ENCODE results near the gene CDKN2AIPNL. TPM values are rescaled to one million over a fixed set of nuclear protein-coding genes. Genes with fewer than 3 reads are reported as not detected.
A peak's percentile ranks its signal among the peaks of the same experiment; 100 is the strongest.

CDKN2AIPNL gene
- total and polyA plus RNA-seq, 2 of the 13 experiments (the other 11 are each of a cell fraction or from before 2014, with no cell fraction given), result 17.4 to 46.5 TPM

DNA sequence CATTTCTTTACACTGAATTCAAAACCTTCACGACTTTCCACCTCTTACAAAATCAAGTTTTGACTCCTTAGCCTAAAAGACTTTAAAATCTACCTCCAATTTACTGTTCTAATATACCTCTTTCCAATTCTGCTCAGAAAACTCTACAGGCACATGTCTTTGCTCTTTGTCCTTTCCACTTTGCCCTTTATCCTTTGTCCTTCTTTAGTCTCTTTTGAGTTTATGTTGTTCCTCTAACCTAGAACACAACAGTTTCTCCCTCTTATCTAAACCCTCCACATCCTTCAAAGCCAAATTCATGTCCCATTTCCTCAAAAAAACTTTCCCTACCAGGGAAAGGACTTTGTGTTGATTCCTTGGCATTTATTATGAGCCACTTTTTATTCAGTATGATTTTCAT, 46.1 kb downstream of the CDKN2AIPNL start:
- DNase-seq (ENCODE audit: low spot score), result no peak
- CTCF ChIA-PET (ENCODE audit: low intra/inter-chr PET ratio, low total read pairs), result no interaction called here
- Histone ChIP-seq H3K27me3 (ENCODE audit: control insufficient read depth in 1 of 2, insufficient read depth in 2 of 2, low read length in 2 of 2) (no peaks in the 10 kb centered on the region; a peak in 1 of 5 replicates), H4K20me1 (ENCODE audit: insufficient read depth, low read length) (no peaks in the 10 kb centered on the region), H3K4me3 (replicated peaks in 1 of 3; ENCODE audit: insufficient read depth in 1 of 3, low read depth in 2 of 3, low read length in 3 of 3) (no peak overlapping the region), H3K4me1 (ENCODE audit: insufficient read depth, low read length) (peaks cover 34% of the 10 kb centered on the region), H3K9me3 (ENCODE audit: low read length) (no peaks in the 10 kb centered on the region), H3K9ac (ENCODE audit: insufficient read depth, low read depth, low read length) (no peak overlapping the region), H3K27ac (ENCODE audit: extremely low read length, insufficient read depth, low read length) (no peak overlapping the region), H2AFZ (ENCODE audit: low read length) (no peak overlapping the region), H3K36me3 (replicated peaks in 1 of 2; ENCODE audit: control insufficient read depth in 1 of 2, insufficient read depth in 2 of 2, low read length in 2 of 2) (no peaks in the 10 kb centered on the region), H3K79me2 (ENCODE audit: insufficient read depth, low read length) (peaks cover 12% of the 10 kb centered on the region), H3K4me2 (ENCODE audit: low read depth, low read length) (peak overlapping the region; percentile 72; the same call in 1 of the 2 replicates)
- ATAC-seq, result no peak
- no TSS peak for BruUV-seq (replicated peaks)
- POLR2A ChIA-PET, result no interaction called here
- no peak for FAIRE-seq
- 87% methylated on average over 1 of the region's 1 CpG for WGBS (ENCODE audit: low lambda C conversion rate)
- in situ Hi-C loops (cut with HindIII; ENCODE audit: extremely low pct_ligation_motif_present, low pct_unique_long_range_greater_than_20kb), result no loop called here
- intact Hi-C loops (cut with micrococcal nuclease; ENCODE audit: unreplicated experiment), result no loop called here
- TF ChIP-seq SP140L (CRISPR knock-in tag; IDR thresholded peaks at IDR 0.05; ENCODE audit: borderline replicate concordance) (no peak), ZNF335 (CRISPR knock-in tag; IDR thresholded peaks at IDR 0.05) (no peak)

DNA sequence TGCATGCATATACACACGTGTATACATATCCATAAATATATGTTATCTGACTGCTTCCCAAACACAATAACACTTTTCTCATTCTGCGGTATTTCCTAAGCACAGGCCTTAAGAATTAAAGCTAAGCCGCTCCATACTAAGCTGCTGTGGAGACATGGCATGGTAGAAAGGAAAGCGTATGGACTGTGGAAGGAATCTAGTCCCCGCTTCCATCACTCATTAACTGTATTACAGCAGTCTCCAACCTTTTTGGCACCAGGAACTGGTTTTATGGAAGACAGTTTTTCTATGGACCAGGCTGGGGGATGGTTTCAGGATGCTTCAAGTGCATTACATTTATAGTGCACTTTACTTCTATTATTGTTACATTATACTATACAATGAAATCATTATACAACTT, 56.0 kb downstream of the CDKN2AIPNL start:
- Histone ChIP-seq H2AFZ (ENCODE audit: low read length) (no peak overlapping the region), H3K36me3 (replicated peaks in 1 of 2; ENCODE audit: control insufficient read depth in 1 of 2, insufficient read depth in 2 of 2, low read length in 2 of 2) (no peaks in the 10 kb centered on the region), H4K20me1 (ENCODE audit: insufficient read depth, low read length) (no peaks in the 10 kb centered on the region), H3K4me3 (replicated peaks in 1 of 3; ENCODE audit: insufficient read depth in 1 of 3, low read depth in 2 of 3, low read length in 3 of 3) (no peak overlapping the region), H3K9me3 (ENCODE audit: low read length) (no peaks in the 10 kb centered on the region), H3K9ac (ENCODE audit: insufficient read depth, low read depth, low read length) (no peak overlapping the region), H3K4me1 (ENCODE audit: insufficient read depth, low read length) (no peaks in the 10 kb centered on the region), H3K27ac (ENCODE audit: extremely low read length, insufficient read depth, low read length) (no peak overlapping the region), H3K27me3 (ENCODE audit: control insufficient read depth in 1 of 2, insufficient read depth in 2 of 2, low read length in 2 of 2) (no peaks in the 10 kb centered on the region), H3K4me2 (ENCODE audit: low read depth, low read length) (no peak overlapping the region), H3K79me2 (ENCODE audit: insufficient read depth, low read length) (no peaks in the 10 kb centered on the region)
- ChIA-PET POLR2A (no interaction called here), CTCF (ENCODE audit: low intra/inter-chr PET ratio, low total read pairs) (no interaction called here)
- intact Hi-C loops (cut with micrococcal nuclease; ENCODE audit: unreplicated experiment), result no loop called here
- no TSS peak for BruUV-seq (replicated peaks)
- DNase-seq (ENCODE audit: low spot score), result no peak
- in situ Hi-C loops (cut with HindIII; ENCODE audit: extremely low pct_ligation_motif_present, low pct_unique_long_range_greater_than_20kb), result no loop called here
- WGBS (ENCODE audit: low lambda C conversion rate), result 95% methylated on average over 5 of the region's 5 CpGs
- no peak for ATAC-seq
- no peak for FAIRE-seq
- TF ChIP-seq MYNN (CRISPR knock-in tag; IDR thresholded peaks at IDR 0.05; ENCODE audit: low read depth), result no peak
- TF ChIP-seq ZNF234 (CRISPR knock-in tag; conservative IDR thresholded peaks at IDR 0.05), result no peak
- no peak for TF ChIP-seq ZSCAN25 (CRISPR knock-in tag; IDR thresholded peaks at IDR 0.05)
- TF ChIP-seq, protein P1, sequence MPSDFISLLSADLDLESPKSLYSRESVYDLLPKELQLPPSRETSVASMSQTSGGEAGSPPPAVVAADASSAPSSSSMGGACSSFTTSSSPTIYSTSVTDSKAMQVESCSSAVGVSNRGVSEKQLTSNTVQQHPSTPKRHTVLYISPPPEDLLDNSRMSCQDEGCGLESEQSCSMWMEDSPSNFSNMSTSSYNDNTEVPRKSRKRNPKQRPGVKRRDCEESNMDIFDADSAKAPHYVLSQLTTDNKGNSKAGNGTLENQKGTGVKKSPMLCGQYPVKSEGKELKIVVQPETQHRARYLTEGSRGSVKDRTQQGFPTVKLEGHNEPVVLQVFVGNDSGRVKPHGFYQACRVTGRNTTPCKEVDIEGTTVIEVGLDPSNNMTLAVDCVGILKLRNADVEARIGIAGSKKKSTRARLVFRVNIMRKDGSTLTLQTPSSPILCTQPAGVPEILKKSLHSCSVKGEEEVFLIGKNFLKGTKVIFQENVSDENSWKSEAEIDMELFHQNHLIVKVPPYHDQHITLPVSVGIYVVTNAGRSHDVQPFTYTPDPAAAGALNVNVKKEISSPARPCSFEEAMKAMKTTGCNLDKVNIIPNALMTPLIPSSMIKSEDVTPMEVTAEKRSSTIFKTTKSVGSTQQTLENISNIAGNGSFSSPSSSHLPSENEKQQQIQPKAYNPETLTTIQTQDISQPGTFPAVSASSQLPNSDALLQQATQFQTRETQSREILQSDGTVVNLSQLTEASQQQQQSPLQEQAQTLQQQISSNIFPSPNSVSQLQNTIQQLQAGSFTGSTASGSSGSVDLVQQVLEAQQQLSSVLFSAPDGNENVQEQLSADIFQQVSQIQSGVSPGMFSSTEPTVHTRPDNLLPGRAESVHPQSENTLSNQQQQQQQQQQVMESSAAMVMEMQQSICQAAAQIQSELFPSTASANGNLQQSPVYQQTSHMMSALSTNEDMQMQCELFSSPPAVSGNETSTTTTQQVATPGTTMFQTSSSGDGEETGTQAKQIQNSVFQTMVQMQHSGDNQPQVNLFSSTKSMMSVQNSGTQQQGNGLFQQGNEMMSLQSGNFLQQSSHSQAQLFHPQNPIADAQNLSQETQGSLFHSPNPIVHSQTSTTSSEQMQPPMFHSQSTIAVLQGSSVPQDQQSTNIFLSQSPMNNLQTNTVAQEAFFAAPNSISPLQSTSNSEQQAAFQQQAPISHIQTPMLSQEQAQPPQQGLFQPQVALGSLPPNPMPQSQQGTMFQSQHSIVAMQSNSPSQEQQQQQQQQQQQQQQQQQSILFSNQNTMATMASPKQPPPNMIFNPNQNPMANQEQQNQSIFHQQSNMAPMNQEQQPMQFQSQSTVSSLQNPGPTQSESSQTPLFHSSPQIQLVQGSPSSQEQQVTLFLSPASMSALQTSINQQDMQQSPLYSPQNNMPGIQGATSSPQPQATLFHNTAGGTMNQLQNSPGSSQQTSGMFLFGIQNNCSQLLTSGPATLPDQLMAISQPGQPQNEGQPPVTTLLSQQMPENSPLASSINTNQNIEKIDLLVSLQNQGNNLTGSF (CRISPR knock-in tag; IDR thresholded peaks at IDR 0.05), result no peak
- TF ChIP-seq HDAC1 (CRISPR knock-in tag; IDR thresholded peaks at IDR 0.05), result no peak
- no peak for TF ChIP-seq ZNF713 (CRISPR knock-in tag; IDR thresholded peaks at IDR 0.05)
- no peak for TF ChIP-seq ATF1 (CRISPR knock-in tag; IDR thresholded peaks at IDR 0.05)
- TF ChIP-seq ZNF746 (CRISPR knock-in tag; IDR thresholded peaks at IDR 0.05), result no peak
- TF ChIP-seq YEATS2 (CRISPR knock-in tag; IDR thresholded peaks at IDR 0.05; ENCODE audit: borderline replicate concordance), result no peak
- no peak for TF ChIP-seq DNMT1 (CRISPR knock-in tag; IDR thresholded peaks at IDR 0.05)
- TF ChIP-seq, protein P2, sequence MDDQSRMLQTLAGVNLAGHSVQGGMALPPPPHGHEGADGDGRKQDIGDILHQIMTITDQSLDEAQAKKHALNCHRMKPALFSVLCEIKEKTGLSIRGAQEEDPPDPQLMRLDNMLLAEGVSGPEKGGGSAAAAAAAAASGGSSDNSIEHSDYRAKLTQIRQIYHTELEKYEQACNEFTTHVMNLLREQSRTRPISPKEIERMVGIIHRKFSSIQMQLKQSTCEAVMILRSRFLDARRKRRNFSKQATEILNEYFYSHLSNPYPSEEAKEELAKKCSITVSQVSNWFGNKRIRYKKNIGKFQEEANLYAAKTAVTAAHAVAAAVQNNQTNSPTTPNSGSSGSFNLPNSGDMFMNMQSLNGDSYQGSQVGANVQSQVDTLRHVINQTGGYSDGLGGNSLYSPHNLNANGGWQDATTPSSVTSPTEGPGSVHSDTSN (CRISPR knock-in tag; IDR thresholded peaks at IDR 0.05; ENCODE audit: borderline replicate concordance), result no peak
- no peak for TF ChIP-seq EZH2 (conservative IDR thresholded peaks at IDR 0.05; ENCODE audit: low read depth, low read length)

Data from HepG2 (cell line).